ENCODE results near the gene PHTF2. TPM values are rescaled to one million over a fixed set of nuclear protein-coding genes. Genes with fewer than 3 reads are reported as not detected.

Gene PHTF2
- total RNA-seq, 1 experiment from 2014 or later, result 52.0 TPM

DNA sequence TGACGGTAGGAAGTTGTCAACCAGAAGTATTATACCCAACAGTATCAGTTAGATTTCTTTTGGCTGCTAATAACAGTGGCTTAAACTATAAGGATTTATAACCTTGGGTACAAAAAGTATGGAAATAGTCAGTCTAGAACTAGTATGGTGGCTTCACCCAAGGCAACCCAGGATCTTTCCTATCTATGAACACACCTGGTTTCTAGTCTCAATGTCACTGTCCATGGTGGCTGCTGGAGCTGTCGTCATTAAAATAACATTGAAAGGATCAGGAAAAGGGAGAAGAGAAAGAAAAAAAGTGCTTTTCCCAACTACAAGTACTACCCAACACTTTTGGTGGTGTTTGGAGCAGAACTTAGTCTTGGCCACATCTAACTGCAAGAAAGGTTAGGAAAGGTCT is 27.7 kb downstream of the PHTF2 start:
- Histone ChIP-seq H3K4me3 (no peak overlapping the region), H3K36me3 (ENCODE audit: low read depth) (no peaks in the 10 kb centered on the region), H3K27ac (no peak overlapping the region), H4K20me1 (ENCODE audit: insufficient read depth) (no peaks in the 10 kb centered on the region), H3K4me1 (replicated peaks; ENCODE audit: insufficient read depth) (peaks cover 3% of the 10 kb centered on the region; the same call in 1 of the 2 replicates), H3K79me2 (ENCODE audit: low read depth) (0 out of 2 replicates have a peak, but pooled peaks cover 5% of the 10 kb centered on the region), H3K9me2 (ENCODE audit: insufficient read depth) (no peaks in the 10 kb centered on the region), H3K4me2 (no peak overlapping the region), H3F3A (ENCODE audit: insufficient read depth, low read depth) (no peaks in the 10 kb centered on the region), H2AFZ (no peak overlapping the region), H3K27me3 (ENCODE audit: insufficient read depth, low read depth) (no peaks in the 10 kb centered on the region), H3K9me3 (ENCODE audit: insufficient read depth, low read depth) (peaks cover 11% of the 10 kb centered on the region)
- CTCF ChIA-PET, result interaction anchor here (0.6 kb wide), 1 partner anchor 7 kb away, joined by 3 read pairs; no protein-coding TSS in a partner anchor
- POLR2A ChIA-PET (ENCODE audit: unreplicated experiment), result no interaction called here
- DNase-seq, result no peak
- intact Hi-C loops (cut with micrococcal nuclease; ENCODE audit: unreplicated experiment), result no loop called here
- TF ChIP-seq, protein P1, sequence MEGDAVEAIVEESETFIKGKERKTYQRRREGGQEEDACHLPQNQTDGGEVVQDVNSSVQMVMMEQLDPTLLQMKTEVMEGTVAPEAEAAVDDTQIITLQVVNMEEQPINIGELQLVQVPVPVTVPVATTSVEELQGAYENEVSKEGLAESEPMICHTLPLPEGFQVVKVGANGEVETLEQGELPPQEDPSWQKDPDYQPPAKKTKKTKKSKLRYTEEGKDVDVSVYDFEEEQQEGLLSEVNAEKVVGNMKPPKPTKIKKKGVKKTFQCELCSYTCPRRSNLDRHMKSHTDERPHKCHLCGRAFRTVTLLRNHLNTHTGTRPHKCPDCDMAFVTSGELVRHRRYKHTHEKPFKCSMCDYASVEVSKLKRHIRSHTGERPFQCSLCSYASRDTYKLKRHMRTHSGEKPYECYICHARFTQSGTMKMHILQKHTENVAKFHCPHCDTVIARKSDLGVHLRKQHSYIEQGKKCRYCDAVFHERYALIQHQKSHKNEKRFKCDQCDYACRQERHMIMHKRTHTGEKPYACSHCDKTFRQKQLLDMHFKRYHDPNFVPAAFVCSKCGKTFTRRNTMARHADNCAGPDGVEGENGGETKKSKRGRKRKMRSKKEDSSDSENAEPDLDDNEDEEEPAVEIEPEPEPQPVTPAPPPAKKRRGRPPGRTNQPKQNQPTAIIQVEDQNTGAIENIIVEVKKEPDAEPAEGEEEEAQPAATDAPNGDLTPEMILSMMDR (conservative IDR thresholded peaks at IDR 0.05), result no peak
- no peak for TF ChIP-seq EZH2 (IDR thresholded peaks at IDR 0.05; ENCODE audit: low read depth)
- BruUV-seq (replicated peaks), result no TSS peak

DNA sequence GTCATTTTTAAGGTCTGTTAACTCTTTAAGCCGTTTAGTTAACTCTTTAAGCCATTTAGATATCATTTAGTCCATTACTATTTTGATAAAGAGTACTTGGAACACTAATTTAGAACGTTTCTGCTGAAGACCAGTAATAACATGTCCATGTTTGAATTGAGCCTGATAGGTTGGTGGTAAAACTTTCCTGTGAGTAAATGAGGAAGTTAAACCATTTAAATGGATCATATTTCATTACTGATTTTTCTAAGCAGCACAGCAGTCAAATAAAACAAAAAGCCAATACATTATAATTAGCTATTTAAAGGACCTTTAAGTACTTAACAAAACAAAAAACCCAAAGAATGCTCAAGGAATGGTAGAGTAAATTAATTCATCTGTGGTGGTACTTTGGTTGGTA is 29.4 kb downstream of the PHTF2 start:
- H2AFZ ChIP-seq, result no peak overlapping the region
- no peaks in the 10 kb centered on the region for H3K9me2 ChIP-seq (ENCODE audit: insufficient read depth)
- no peaks in the 10 kb centered on the region for H3F3A ChIP-seq (ENCODE audit: insufficient read depth, low read depth)
- intact Hi-C loops (cut with micrococcal nuclease; ENCODE audit: unreplicated experiment), result no loop called here
- no peak overlapping the region for H3K27ac ChIP-seq
- CTCF ChIA-PET, result no interaction called here
- peaks cover 3% of the 10 kb centered on the region; the same call in 1 of the 2 replicates for H3K4me1 ChIP-seq (replicated peaks; ENCODE audit: insufficient read depth)
- TF ChIP-seq, protein P1 (conservative IDR thresholded peaks at IDR 0.05), result no peak
- TF ChIP-seq EZH2 (IDR thresholded peaks at IDR 0.05; ENCODE audit: low read depth), result no peak
- no peak overlapping the region for H3K4me3 ChIP-seq
- DNase-seq, result no peak
- 0 out of 2 replicates have a peak, but pooled peaks cover 5% of the 10 kb centered on the region for H3K79me2 ChIP-seq (ENCODE audit: low read depth)
- no peaks in the 10 kb centered on the region for H4K20me1 ChIP-seq (ENCODE audit: insufficient read depth)
- H3K4me2 ChIP-seq, result no peak overlapping the region
- H3K27me3 ChIP-seq (ENCODE audit: insufficient read depth, low read depth), result no peaks in the 10 kb centered on the region
- peaks cover 7% of the 10 kb centered on the region; the same call in 1 of the 2 replicates for H3K9me3 ChIP-seq (ENCODE audit: insufficient read depth, low read depth)
- POLR2A ChIA-PET (ENCODE audit: unreplicated experiment), result no interaction called here
- BruUV-seq (replicated peaks), result no TSS peak
- H3K36me3 ChIP-seq (ENCODE audit: low read depth), result no peaks in the 10 kb centered on the region

DNA sequence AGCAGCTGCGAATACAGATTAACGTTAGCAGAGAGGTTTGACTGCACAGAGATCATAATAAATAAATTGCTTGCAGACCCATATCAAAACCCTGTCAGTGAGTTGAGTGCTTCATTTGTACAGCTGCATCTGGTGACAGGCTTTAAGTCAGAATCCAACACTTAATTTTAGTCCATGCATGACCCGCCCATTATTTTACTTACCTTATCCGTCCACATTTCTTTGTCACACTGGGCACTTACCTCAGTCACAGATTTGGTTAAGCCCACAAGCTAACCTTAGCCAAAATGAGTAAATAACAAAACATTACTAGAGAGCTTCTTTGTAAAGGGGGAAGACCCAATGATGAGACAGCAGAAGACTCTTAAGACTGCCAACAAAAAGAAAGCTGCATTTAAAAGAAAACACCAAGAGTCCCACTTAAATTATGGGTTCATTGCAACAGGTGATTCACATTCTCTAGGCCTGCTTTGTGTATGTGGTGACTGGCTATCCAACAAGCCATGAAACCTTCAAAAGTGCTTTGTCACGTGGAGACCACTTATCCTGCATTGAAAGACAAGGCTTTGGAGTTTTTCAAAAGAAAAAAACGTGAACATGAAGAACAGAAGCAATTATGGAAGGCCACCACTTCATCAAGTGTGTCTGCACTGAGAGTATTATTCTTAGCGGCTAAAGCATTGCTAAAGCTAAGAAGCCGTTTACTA is 32.2 kb downstream of the PHTF2 start:
- BruUV-seq (replicated peaks), result no TSS peak
- Histone ChIP-seq H3F3A (ENCODE audit: insufficient read depth, low read depth) (peaks cover 4% of the 10 kb centered on the region; the same call in 1 of the 2 replicates), H3K9me3 (ENCODE audit: insufficient read depth, low read depth) (no peaks in the 10 kb centered on the region), H3K36me3 (ENCODE audit: low read depth) (no peaks in the 10 kb centered on the region), H3K9me2 (ENCODE audit: insufficient read depth) (no peaks in the 10 kb centered on the region), H3K27ac (no peak overlapping the region), H3K4me1 (replicated peaks; ENCODE audit: insufficient read depth) (peaks cover 23% of the 10 kb centered on the region), H3K4me3 (no peak overlapping the region), H3K27me3 (ENCODE audit: insufficient read depth, low read depth) (no peaks in the 10 kb centered on the region), H3K79me2 (ENCODE audit: low read depth) (peaks cover 10% of the 10 kb centered on the region; the same call in 1 of the 2 replicates), H2AFZ (no peak overlapping the region), H4K20me1 (ENCODE audit: insufficient read depth) (no peaks in the 10 kb centered on the region), H3K4me2 (no peak overlapping the region)
- no peak for DNase-seq
- POLR2A ChIA-PET (ENCODE audit: unreplicated experiment), result no interaction called here
- intact Hi-C loops (cut with micrococcal nuclease; ENCODE audit: unreplicated experiment), result no loop called here
- no peak for TF ChIP-seq EZH2 (IDR thresholded peaks at IDR 0.05; ENCODE audit: low read depth)
- TF ChIP-seq, protein P1 (conservative IDR thresholded peaks at IDR 0.05), result no peak
- CTCF ChIA-PET, result no interaction called here

Measured in PC-9 (cell line).